GM21526 (cell line): ENCODE data around the gene APRT.

Experiments used
- ATAC-seq: cut with Tn5 transposase; IDR thresholded peaks from one replicate; pipeline ENCODE4 v1.9.1; 2021; ENCODE audit warnings: moderate library complexity; ENCODE audit not compliant: unreplicated experiment, low FRiP score

Gene APRT

DNA sequence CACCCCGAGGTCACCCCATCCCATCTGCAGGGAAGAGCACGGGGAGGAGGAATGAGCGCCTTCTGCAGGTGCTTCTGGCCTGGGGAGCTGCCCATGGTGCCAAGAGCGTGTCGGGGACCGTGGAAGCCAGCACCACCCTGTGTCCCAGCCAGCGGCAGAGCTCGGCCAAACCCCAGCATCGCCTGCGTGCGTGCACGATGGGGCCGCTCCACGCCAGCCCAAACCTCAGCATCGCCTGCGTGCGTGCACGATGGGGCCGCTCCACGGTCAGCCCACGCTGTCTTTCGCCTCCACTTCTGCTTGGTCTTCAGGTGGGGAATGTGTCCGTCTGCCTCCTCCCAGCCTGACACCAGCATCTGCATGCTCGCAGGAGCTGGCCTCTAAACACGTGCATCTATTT lies 31.1 kb upstream of the APRT start:
- ATAC-seq: no peak

- ATAC-seq: no peak
These were observed 30.6 kb upstream of the APRT start for GRCh38 chr16:88842308-88842756.

- ATAC-seq: no peak
These were observed 30.0 kb upstream of the APRT start for GRCh38 chr16:88841521-88842307.

DNA sequence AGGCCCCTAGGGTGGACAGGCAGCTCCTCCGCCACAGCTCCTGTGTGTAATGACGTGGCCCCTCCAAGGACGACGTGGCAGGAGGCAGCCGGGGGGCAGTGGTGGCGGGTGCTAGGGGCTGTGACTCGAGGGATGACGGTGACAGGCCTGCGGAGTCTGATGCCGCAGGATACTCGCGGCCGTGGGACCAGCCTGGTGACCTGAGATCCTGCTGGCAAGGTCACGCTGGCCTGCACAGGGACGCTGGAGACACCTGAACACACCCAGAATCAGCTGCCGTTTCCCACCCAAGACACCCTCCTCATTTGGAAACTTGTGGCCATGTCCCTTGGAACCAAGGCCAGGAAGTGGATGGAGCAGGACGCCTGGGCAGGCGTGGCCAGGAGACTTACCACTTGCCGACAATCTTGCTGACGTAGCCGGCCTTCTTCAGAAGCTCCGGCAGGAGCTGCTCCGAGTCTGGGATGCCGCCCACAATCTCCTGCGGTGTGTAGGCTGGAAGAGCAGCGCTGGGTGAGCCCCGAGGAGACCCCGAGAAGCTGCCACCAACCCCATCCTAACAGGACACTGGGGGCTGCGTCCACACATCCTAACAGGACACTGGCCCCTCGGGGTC lies 29.0 kb upstream of the APRT start:
- ATAC-seq: no peak

DNA sequence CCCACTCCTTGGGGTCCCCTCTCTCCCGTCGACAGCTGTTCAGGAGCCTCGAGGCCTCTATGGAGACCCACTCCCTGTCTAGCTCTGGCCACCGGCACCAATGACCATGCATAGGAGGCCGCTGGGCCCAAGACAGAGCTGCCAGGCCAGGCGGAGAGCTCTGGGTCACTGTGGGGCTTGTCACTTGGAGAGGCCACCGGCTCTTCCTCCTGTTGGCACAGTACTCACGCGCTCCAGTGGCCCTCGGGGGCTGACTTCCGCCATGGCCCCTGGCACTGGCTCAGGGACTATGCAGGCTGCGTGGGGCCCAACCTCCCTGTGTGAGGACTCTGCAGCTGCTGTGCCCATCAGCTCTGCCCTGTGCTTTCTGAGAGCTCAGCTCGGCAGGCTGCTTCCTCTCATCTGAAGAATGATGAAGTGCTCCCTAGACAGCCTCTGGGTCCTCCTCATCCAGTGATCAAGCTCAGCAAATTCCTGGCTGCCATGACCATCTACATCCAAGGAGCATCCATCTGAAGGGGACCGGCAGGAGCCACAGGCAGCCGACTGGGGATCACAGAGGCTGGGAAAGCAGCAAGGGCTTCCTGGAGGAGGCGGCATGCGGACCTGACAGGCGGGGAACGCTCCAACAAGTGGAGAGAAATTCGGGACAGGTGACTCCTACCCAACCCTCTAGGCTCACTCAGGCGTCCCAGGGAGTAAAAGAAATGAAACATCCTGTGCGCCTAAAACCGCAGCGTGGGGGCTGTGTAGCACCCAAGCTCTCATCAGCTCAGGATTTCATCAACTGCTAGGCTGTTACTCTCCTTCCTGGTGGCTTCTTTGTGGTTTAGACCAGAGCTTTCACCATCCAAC lies 28.2 kb upstream of the APRT start:
- no peak for ATAC-seq

DNA sequence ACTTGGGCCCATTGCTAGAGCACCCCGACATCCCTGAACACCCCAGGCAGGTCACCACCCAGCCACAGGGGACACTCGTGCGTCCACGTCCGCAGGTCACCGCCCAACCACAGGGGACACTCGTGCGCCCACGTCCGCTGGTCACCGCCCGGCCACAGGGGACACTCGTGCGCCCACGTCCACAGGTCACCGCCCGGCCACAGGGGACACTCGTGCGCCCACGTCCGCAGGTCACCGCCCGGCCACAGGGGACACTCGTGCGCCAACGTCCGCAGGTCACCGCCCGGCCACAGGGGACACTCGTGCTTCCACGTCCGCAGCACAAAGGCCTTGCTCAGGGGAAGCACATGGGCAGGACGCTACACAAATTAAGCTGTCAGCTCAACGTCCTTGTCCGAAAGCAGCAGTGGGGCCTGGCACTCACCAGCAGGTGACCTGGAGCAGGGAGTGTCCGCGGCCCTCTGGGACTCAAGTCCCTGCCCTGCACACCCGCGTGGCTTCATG lies 27.4 kb upstream of the APRT start:
- ATAC-seq: no peak

GRCh38 chr16:88838566-88838965 lies 26.8 kb upstream of the APRT start:
- ATAC-seq: no peak

DNA sequence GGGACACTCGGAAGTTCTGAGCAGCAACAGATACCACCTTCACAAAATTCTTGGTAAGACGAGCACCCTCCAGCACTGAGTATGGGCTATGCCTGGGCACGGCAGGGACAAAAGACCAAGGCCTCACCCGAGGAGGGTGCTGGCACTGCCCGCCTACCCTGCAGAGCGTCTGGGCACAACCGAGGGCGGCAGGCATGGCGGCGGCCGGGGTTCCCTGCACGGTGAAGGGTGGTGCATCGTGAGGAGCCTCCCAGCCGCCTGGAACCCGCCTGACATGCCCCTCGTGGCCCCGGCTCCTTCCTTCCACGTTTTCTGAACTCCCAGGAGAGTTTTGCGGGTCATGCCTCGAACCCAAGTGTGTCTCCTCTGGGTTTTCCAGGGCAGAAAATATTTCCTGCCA lies 26.1 kb upstream of the APRT start:
- ATAC-seq: no peak

DNA sequence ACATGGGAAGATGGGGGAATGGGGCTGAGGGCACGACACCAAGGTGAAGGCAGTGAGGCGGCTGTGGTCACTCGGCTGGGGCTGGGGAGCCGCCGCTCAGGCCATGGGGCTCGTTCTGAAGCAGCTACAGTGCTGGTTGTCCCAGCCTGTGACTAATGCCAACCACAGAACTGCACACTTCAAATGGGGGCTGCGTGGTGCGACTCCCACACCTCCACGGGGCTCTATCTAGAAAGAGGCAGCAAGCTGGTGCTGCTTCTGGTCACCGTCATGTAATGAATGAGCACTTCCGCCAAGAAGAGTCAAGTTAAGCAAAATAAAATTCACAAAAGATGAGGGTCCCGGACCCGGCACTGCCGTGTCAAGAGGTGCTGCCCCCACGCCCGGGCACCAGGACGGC lies 25.1 kb upstream of the APRT start:
- no peak for ATAC-seq

DNA sequence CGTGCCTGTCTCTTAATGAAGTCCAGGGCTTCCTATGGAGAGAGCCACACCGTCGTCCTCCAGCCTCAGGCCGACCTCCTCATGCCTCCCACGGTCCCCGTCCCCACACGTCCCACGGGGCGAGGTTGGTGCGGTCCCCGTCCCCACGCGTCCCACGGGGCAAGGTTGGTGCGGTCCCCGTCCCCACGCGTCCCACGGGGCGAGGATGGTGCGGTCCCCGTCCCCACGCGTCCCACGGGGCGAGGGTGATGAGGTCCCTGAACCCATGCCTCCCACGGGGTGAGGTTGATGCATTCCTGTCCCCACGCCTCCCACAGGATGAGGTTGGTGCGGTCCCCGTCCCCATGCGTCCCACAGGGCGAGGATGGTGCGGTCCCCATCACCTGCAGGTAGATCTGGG lies 24.1 kb upstream of the APRT start:
- no peak for ATAC-seq

- no peak for ATAC-seq
These were observed 23.7 kb upstream of the APRT start for GRCh38 chr16:88835383-88835782.

- ATAC-seq: no peak
These were observed 22.9 kb upstream of the APRT start for GRCh38 chr16:88834670-88835069.

DNA sequence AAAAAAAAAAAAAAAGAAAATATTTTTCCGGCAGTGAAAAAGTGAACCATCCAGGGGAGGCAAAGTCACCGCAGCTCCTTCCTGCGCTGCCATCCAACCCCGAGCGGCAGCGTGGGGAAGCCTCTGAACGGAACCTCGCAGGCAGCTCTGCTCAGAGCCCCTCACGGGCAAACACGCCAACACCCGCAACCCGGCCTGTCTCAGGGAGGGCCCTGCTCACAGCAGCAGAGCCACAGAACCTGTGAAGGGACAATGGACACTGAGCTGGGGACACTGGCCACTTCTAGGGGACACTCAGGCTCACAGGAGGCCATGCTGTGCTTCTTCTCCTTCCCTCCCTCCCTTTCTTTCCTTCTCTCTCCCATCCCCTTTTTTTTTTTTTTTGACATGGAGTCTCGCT lies 21.4 kb upstream of the APRT start:
- ATAC-seq: no peak

- no peak for ATAC-seq
These were observed 20.1 kb upstream of the APRT start for GRCh38 chr16:88831838-88832237.

DNA sequence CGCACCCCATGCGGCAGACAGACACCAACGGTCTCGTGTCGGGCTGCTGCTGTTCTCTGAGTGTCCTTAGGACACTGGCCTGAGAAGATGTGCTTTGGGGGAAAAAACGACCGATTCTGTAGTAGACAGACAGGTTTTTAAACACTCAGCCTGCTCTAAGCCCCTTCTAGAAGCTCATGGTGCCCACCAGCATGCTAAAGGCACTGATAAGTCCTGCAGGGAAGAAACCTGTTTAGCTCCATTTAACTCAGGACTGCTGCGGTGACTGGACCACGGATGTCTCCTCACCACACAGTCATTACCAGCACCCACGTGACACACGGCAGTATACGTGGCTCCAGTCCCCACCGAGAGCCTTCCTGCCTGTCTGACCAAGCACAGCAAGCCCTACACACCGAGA lies 19.1 kb upstream of the APRT start:
- ATAC-seq: no peak

GRCh38 chr16:88830258-88830657 lies 18.5 kb upstream of the APRT start:
- ATAC-seq: no peak

DNA sequence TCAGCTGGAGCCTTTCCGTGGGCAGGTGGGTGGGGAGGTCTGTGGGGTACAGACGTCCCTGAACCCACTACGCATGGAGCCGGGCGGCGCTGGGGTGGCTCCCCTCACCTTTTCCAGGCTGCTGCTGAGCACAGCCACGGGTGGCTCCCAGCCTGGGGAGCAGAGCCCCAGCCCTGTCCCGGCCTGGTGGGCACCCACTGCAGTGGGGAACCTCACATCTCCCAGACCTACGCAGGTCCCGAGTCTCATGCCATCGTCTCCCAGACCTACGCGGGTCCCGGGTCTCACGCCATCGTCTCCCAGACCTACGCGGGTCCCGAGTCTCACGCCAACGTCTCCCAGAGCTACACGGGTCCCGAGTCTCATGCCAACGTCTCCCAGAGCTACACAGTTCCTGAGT lies 17.0 kb upstream of the APRT start:
- no peak for ATAC-seq

- ATAC-seq: no peak
These were observed 16.0 kb upstream of the APRT start for GRCh38 chr16:88827727-88828126.

DNA sequence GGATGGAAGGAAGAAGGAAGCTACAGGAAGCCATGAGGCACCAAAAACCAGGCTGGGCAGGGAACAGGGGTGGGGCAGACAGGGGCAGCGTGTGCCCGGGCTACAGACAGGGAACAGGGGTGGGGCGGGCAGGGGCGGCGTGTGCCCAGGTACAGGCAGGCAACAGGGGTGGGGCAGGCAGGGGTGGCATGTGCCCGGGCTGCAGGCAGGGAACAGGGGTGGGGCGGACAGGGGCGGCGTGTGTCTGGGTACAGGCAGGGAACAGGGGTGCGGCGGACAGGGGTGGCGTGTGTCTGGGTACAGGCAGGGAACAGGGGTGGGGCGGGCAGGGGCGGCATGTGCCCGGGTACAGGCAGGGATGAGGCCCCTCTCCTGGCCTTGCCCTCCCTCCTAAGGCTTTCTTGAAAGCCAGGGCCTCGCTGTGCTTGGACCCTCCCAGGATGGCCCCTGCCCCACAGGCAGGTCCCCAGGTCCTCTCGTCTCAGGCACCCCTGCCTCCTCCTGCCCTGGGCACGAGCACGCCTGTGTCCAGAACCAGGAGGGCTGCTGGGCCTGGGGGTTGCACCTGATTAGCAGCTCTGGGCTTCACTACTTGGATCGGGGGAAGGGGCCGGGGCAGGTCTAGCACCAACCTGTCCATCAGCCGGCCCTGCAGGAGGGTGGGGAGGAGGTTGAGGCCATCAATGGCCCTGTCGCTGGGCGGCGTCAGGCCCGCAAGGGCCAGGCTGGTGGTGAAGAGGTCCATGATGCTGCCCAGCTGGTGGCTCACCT lies 14.5 kb upstream of the APRT start:
- ATAC-seq: no peak

DNA sequence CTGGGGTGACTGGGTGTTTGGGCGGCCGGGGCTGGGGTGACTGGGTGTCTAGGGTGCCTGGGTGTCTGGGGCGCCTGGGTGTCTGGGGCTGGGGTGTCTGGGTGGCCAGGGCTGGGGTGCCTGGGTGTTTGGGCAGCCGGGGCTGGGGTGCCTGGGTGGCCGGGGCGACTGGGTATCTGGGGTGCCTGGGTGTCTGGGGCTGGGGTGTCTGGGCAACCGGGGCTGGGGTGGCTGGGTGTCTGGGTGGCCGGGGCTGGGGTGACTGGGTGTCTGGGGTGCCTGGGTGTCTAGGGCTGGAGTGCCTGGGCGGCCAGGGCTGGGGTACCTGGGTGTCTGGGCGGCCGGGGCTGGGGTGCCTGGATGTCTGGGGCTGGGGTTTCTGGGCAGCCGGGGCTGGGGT lies 13.4 kb upstream of the APRT start:
- ATAC-seq: no peak
